Nephron progenitor cell (in vitro differentiated cells): ENCODE measurements around the gene IL4R.

Experiments used
- DNase-seq: peaks from one replicate; pipeline ENCODE4 v3.0.0; 2021
- H3K27ac Mint-ChIP-seq: 2 replicates; pipeline ENCODE4 v1.8.0; 2021; ENCODE audit warnings: mild to moderate bottlenecking, moderate library complexity, mixed read lengths
- H3K27me3 Mint-ChIP-seq: 2 replicates; pipeline ENCODE4 v1.8.0; 2021; ENCODE audit warnings: mild to moderate bottlenecking, low read depth, mixed read lengths; ENCODE audit not compliant: poor library complexity
- H3K36me3 Mint-ChIP-seq: 2 replicates; pipeline ENCODE4 v1.8.0; 2021; ENCODE audit warnings: low read depth, mixed read lengths
- H3K4me1 Mint-ChIP-seq: 2 replicates; pipeline ENCODE4 v1.8.0; 2021; ENCODE audit warnings: mixed read lengths
- H3K4me3 Mint-ChIP-seq: 2 replicates; pipeline ENCODE4 v1.8.0; 2021; ENCODE audit warnings: mild to moderate bottlenecking, moderate library complexity, mixed read lengths
- H3K9me3 Mint-ChIP-seq: 2 replicates; pipeline ENCODE4 v1.8.0; 2021; ENCODE audit warnings: mild to moderate bottlenecking, moderate library complexity, mixed read lengths
- CTCF ChIP-seq: fragments of 200-600 bp; sonication (generic); IDR thresholded peaks from 2 replicates; pipeline ENCODE4 v1.5.0; 2021; ENCODE audit warnings: antibody characterized with exemption

Gene IL4R

GRCh38 chr16:27367461-27368357 is 53.9 kb downstream of the IL4R start:
- Mint-ChIP-seq H3K9me3 (peaks cover 4% of the 10 kb centered on the region), H3K4me3 (no peak overlapping the region), H3K4me1 (no peaks in the 10 kb centered on the region), H3K36me3 (no peaks in the 10 kb centered on the region), H3K27me3 (peaks cover 8% of the 10 kb centered on the region), H3K27ac (no peak overlapping the region)
- peak; percentile 58 for TF ChIP-seq CTCF
- DNase-seq = peak; percentile 71

- no peaks in the 10 kb centered on the region for H3K36me3 Mint-ChIP-seq
- H3K4me3 Mint-ChIP-seq = no peak overlapping the region
- no peak for DNase-seq
- H3K4me1 Mint-ChIP-seq = no peaks in the 10 kb centered on the region
- peaks cover 8% of the 10 kb centered on the region for H3K27me3 Mint-ChIP-seq
- H3K9me3 Mint-ChIP-seq = peaks cover 4% of the 10 kb centered on the region
- no peak overlapping the region for H3K27ac Mint-ChIP-seq
- no peak for TF ChIP-seq CTCF
Measured at GRCh38 chr16:27368358-27368722, 54.6 kb downstream of the IL4R start.

GRCh38 chr16:27369806-27370205 is 56.0 kb downstream of the IL4R start:
- H3K36me3 Mint-ChIP-seq = no peaks in the 10 kb centered on the region
- peaks cover 4% of the 10 kb centered on the region for H3K9me3 Mint-ChIP-seq
- H3K27me3 Mint-ChIP-seq = peaks cover 8% of the 10 kb centered on the region
- no peak for TF ChIP-seq CTCF
- DNase-seq = no peak
- no peak overlapping the region for H3K4me3 Mint-ChIP-seq
- no peaks in the 10 kb centered on the region for H3K4me1 Mint-ChIP-seq
- H3K27ac Mint-ChIP-seq = no peak overlapping the region

- peaks cover 8% of the 10 kb centered on the region for H3K27me3 Mint-ChIP-seq
- TF ChIP-seq CTCF = no peak
- H3K27ac Mint-ChIP-seq = no peak overlapping the region
- H3K9me3 Mint-ChIP-seq = peaks cover 4% of the 10 kb centered on the region
- H3K36me3 Mint-ChIP-seq = no peaks in the 10 kb centered on the region
- H3K4me1 Mint-ChIP-seq = no peaks in the 10 kb centered on the region
- H3K4me3 Mint-ChIP-seq = no peak overlapping the region
- DNase-seq = no peak
Measured at GRCh38 chr16:27370318-27370717, 56.5 kb downstream of the IL4R start.

GRCh38 chr16:27373312-27373711 is 59.5 kb downstream of the IL4R start:
- Mint-ChIP-seq H3K9me3 (peaks cover 4% of the 10 kb centered on the region), H3K27me3 (peaks cover 14% of the 10 kb centered on the region), H3K27ac (no peak overlapping the region), H3K4me1 (no peaks in the 10 kb centered on the region), H3K4me3 (no peak overlapping the region), H3K36me3 (no peaks in the 10 kb centered on the region)
- DNase-seq = no peak
- TF ChIP-seq CTCF = no peak
